Activated naive CD4-positive, alpha-beta T cell treated with anti-CD3 and anti-CD28 coated beads, Interleukin-2, amount 50 U/mL, for 72 hours (primary cell): ENCODE measurements around the gene PPP4R3A. TPM values are rescaled to one million over a fixed set of nuclear protein-coding genes. Genes with fewer than 3 reads are reported as not detected.
A peak's percentile ranks its signal among the peaks of the same experiment; 100 is the strongest.
"Not testable (repeated sequence)": the region's sequence is repeated elsewhere in the genome, so short reads cannot be mapped to it uniquely, and the experiment has no call there.

ENCODE experiments used
- ATAC-seq, 2 donors: fragments of 150-1000 bp; cut with Tn5 transposase; 2 replicates each; pipeline ENCODE4 v1.10.0; 2021; ENCODE audit warnings: mild to moderate bottlenecking in 2 of 2, moderate library complexity in 2 of 2
- DNase-seq, 2 donors: peaks; one replicate each; pipeline ENCODE4 v3.0.0; 2021 to 2022; ENCODE audit warnings: low spot score in 2 of 2
- H3K27ac Mint-ChIP-seq, 2 donors: one replicate each; pipeline ENCODE4 v1.8.0; 2022; ENCODE audit warnings: mild to moderate bottlenecking in 2 of 2, mixed read lengths in 2 of 2
- H3K36me3 Mint-ChIP-seq, 2 donors: one replicate each; pipeline ENCODE4 v1.8.0; 2022; ENCODE audit warnings: mixed read lengths in 2 of 2
- H3K9me3 Mint-ChIP-seq, 2 donors: one replicate each; pipeline ENCODE4 v1.8.0; 2022; ENCODE audit warnings: mixed read lengths in 2 of 2
- total RNA-seq, 2 donors: library from RNA; stranded (reverse); gene quantifications; one replicate each; pipeline ENCODE4 v1.2.3, GENCODE V29; 2022

The PPP4R3A gene
- total RNA-seq, 2 donors from 2014 or later: 103 to 138 TPM

GRCh38 chr14:91470216-91470615 is 39.9 kb downstream of the PPP4R3A start:
- peak in 1 of 2 donors; percentile 96 for ATAC-seq

DNA sequence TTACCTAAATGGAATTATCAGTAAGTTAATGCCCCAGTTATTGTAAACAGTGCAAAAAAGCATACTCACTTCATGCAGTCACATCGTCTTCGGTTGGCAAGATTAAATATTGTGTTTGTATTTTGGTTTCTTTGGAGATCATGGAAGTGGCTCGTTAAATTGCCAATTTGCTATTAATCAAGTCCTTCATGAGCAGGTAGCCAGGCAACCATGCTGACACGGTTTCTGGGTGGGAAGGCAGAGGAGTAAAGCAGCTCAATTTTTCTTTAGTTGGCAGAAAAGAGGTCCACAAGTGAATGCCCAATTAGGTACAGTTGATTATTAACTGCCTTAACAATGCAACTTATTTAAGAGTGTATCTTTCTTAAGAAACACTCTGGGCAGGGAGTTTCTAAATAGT is 43.9 kb downstream of the PPP4R3A start:
- DNase-seq (no peak), ATAC-seq (no peak)
- H3K9me3 Mint-ChIP-seq: no peaks in the 10 kb centered on the region
- peaks cover 1 to 66% of the 10 kb centered on the region in 2 donors for H3K36me3 Mint-ChIP-seq
- no peak overlapping the region for H3K27ac Mint-ChIP-seq

More at GRCh38 chr14:91470216-91470615, 39.9 kb downstream of the PPP4R3A start:
- Mint-ChIP-seq H3K27ac (peak overlapping the region in 1 of 2 donors; percentile 83), H3K36me3 (peaks cover 11 to 79% of the 10 kb centered on the region in 2 donors), H3K9me3 (no peaks in the 10 kb centered on the region)
- DNase-seq: no peak

- ATAC-seq: peak; percentile 62 to 89
- H3K36me3 Mint-ChIP-seq: peaks cover 5 to 59% of the 10 kb centered on the region in 2 donors
These were observed 45.4 kb downstream of the PPP4R3A start for GRCh38 chr14:91464615-91465205.

GRCh38 chr14:91458612-91459011 is 51.5 kb downstream of the PPP4R3A start:
- Mint-ChIP-seq H3K36me3 (peaks cover 13 to 48% of the 10 kb centered on the region in 2 donors), H3K27ac (peak overlapping the region in 1 of 2 donors; percentile 47), H3K9me3 (no peaks in the 10 kb centered on the region)
- ATAC-seq: no peak
- no peak for DNase-seq

More at GRCh38 chr14:91464615-91465205, 45.4 kb downstream of the PPP4R3A start:
- H3K9me3 Mint-ChIP-seq: no peaks in the 10 kb centered on the region
- H3K27ac Mint-ChIP-seq: peak overlapping the region in 1 of 2 donors; percentile 93
- DNase-seq: peak in 1 of 2 donors; percentile 27

GRCh38 chr14:91456283-91456682 is 53.8 kb downstream of the PPP4R3A start:
- Mint-ChIP-seq H3K27ac (peak overlapping the region in 1 of 2 donors; percentile 59), H3K9me3 (no peaks in the 10 kb centered on the region)

GRCh38 chr14:91454580-91454979 is 55.5 kb downstream of the PPP4R3A start:
- no peaks in the 10 kb centered on the region for H3K9me3 Mint-ChIP-seq
- H3K36me3 Mint-ChIP-seq: peaks cover 8 to 27% of the 10 kb centered on the region in 2 donors
- ATAC-seq (peak in 1 of 2 donors; percentile 22), DNase-seq (no peak)
- H3K27ac Mint-ChIP-seq: peak overlapping the region in 1 of 2 donors; percentile 44

More at GRCh38 chr14:91456283-91456682, 53.8 kb downstream of the PPP4R3A start:
- peaks cover 13 to 33% of the 10 kb centered on the region in 2 donors for H3K36me3 Mint-ChIP-seq
- DNase-seq: no peak
- peak in 1 of 2 donors; percentile 7 for ATAC-seq

- H3K36me3 Mint-ChIP-seq: peaks cover 8 to 25% of the 10 kb centered on the region in 2 donors
- peak overlapping the region in 1 of 2 donors; percentile 44 for H3K27ac Mint-ChIP-seq
- H3K9me3 Mint-ChIP-seq: no peaks in the 10 kb centered on the region
- DNase-seq: no peak
- ATAC-seq: peak in 1 of 2 donors; percentile 31
These were observed 56.0 kb downstream of the PPP4R3A start for GRCh38 chr14:91454155-91454554.

DNA sequence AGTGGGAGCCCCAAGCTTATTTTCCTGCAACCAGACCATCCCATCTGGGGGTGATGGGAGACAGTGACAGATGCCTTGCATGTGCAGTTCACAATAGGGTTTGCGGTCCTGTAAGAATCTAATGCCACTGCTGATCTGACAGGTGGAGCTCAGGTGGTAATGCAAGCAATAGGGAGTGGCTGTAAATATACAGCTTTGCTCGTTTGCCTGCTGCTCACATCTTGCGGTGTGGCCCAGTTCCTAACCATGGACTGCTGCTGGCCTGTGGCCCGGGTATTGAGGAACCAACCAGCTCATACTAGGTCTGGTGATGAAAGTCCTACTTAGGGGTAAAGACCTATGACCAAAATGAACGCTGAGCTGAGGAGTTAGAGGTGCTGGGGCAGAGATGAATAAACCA is 56.4 kb downstream of the PPP4R3A start:
- ATAC-seq: peak in 1 of 2 donors; percentile 18
- DNase-seq: no peak
- Mint-ChIP-seq H3K27ac (no peak overlapping the region), H3K36me3 (peaks cover 8 to 21% of the 10 kb centered on the region in 2 donors), H3K9me3 (no peaks in the 10 kb centered on the region)

DNA sequence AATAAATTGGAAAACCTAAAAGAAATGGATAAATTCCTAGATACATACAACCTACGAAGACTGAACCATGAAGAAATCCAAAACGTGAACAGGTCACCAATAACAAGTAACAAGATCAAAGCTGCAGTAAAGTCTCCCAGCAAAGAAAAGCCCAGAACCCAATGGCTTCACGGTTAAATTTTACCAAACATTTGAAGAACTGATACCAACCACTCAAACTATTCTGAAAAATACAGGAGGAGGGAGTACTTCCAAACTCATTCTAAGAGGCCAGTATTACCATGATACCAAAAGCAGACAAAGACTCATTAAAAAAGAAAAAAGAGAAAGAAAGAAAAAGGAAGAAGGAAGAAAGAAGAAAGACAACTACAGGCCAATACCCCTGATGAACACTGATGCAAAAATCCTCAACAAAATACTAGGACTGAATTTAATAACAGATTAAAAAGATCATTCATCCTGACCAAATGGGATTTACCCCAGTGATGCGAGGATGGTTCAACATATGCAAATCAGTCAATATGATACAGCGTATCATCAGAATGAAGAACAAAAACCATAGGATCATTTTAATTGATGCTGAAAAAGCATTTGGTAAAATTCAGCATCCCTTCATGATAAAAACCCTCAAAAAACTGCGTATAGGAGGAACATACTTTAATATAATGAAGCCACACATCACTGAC is 65.6 kb downstream of the PPP4R3A start:
- ATAC-seq (no peak), DNase-seq (no peak)
- Mint-ChIP-seq H3K27ac (no peak overlapping the region), H3K9me3 (peaks cover 0 to 8% of the 10 kb centered on the region in 2 donors), H3K36me3 (peaks cover 7 to 8% of the 10 kb centered on the region in 2 donors)

DNA sequence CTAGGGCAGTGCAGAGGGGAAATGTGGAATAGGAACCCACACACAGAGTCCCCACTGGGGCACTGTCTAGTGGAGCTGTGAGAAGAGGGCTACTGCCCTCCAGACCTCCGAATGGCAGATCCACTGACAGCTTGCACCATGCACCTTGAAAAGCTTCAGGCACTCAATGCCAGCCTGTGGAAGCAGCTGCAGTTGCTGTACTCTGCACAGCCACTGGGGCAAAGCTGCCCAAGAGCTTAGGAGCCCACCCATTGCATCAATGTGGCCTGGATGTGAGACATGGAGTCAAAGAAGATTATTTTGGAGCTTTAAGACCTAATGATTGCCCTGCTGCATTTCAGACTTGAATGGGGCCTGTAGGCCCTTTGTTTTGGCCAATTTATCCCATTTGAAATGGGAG is 70.8 kb downstream of the PPP4R3A start:
- ATAC-seq (no peak), DNase-seq (no peak)
- H3K36me3 Mint-ChIP-seq: peaks cover 7 to 30% of the 10 kb centered on the region in 2 donors
- peaks cover 0 to 16% of the 10 kb centered on the region in 2 donors for H3K9me3 Mint-ChIP-seq
- H3K27ac Mint-ChIP-seq: no peak overlapping the region

GRCh38 chr14:91438845-91439244 is 71.3 kb downstream of the PPP4R3A start:
- Mint-ChIP-seq H3K27ac (no peak overlapping the region), H3K9me3 (peaks cover 0 to 16% of the 10 kb centered on the region in 2 donors), H3K36me3 (peaks cover 7 to 30% of the 10 kb centered on the region in 2 donors)
- no peak for ATAC-seq
- no peak for DNase-seq

- ATAC-seq, H3K27ac Mint-ChIP-seq, DNase-seq: not testable (repeated sequence)
- H3K36me3 Mint-ChIP-seq: peaks cover 7 to 30% of the 10 kb centered on the region in 2 donors
- H3K9me3 Mint-ChIP-seq: peaks cover 0 to 16% of the 10 kb centered on the region in 2 donors
These were observed 73.8 kb downstream of the PPP4R3A start for GRCh38 chr14:91436266-91436665.

DNA sequence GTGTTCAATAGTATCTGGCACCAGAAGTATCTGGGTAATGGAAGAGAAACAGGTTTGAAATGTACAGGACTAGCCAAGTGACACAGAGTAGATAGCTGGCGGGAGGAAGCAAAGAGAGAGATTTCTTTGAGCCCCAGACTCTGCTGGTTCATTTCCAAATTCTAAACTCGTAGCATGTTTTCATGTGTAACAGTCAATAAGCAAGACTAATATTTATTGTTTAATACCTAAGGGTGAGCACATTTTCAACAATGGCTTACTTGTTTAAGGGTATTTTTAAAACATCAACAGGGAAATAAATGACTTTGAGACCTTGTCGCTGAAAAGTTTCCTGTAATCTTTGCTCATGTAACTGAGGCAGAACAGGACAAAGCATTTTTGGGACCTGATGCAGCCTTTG is 80.7 kb downstream of the PPP4R3A start:
- DNase-seq (no peak), ATAC-seq (no peak)
- Mint-ChIP-seq H3K27ac (no peak overlapping the region), H3K36me3 (no peaks in the 10 kb centered on the region), H3K9me3 (no peaks in the 10 kb centered on the region)

GRCh38 chr14:91428931-91429330 is 81.2 kb downstream of the PPP4R3A start:
- not testable (repeated sequence) for H3K36me3 Mint-ChIP-seq, H3K9me3 Mint-ChIP-seq, DNase-seq, H3K27ac Mint-ChIP-seq, ATAC-seq

GRCh38 chr14:91425531-91425944 is 84.6 kb downstream of the PPP4R3A start:
- ATAC-seq, H3K36me3 Mint-ChIP-seq, DNase-seq, H3K27ac Mint-ChIP-seq, H3K9me3 Mint-ChIP-seq: not testable (repeated sequence)

GRCh38 chr14:91424813-91425530 is 85.1 kb downstream of the PPP4R3A start:
- no peaks in the 10 kb centered on the region for H3K36me3 Mint-ChIP-seq
- H3K9me3 Mint-ChIP-seq: no peaks in the 10 kb centered on the region
- no peak overlapping the region for H3K27ac Mint-ChIP-seq
- no peak for DNase-seq
- ATAC-seq: no peak

- Mint-ChIP-seq H3K9me3 (no peaks in the 10 kb centered on the region), H3K27ac (no peak overlapping the region), H3K36me3 (peaks cover 14% of the 10 kb centered on the region in 2 donors)
- ATAC-seq: no peak
- no peak for DNase-seq
These were observed 89.4 kb downstream of the PPP4R3A start for GRCh38 chr14:91420686-91421085.
